CD4-positive, alpha-beta T cell treated with Interleukin-17A for 1 hour (primary cell): ENCODE results near the gene IL4R.
"Not testable (repeated sequence)": the region's sequence is repeated elsewhere in the genome, so short reads cannot be mapped to it uniquely, and the experiment has no call there.

ENCODE experiments used
- DNase-seq: peaks from one replicate; pipeline ENCODE4 v3.0.0-alpha.2; 2020

Gene IL4R

DNA sequence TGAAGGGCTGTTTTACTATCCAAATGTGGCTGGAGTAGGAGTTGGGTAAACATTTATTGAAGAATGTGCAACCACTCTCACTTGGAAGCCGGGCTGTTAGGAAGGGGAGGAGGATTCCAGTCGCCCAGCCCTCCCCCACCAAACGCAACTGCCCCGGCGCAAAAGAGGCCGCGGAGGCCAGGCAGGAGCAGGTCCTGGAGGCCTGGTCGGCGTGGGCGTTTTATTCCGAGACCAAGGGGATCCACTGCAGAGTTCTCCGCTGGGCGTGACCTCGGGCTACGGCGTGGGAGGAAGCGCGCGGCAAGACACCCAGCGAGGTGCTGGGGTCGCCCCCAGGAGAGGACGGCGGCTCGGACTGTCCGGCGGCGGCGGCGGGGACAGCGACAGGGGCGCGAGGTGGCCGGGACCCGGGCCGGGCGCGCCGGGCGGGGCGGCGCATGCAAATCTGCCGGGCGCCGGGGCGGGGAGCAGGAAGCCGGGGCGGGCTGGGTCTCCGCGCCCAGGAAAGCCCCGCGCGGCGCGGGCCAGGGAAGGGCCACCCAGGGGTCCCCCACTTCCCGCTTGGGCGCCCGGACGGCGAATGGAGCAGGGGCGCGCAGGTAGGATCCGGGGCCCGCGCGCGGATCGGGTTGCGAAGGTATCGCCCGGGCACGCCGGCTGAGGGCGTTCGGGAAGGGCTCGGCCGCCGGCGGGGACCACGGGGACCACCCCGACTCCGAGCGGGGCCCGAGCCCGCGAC is at the start of gene IL4R:
Gene IL4R (plus strand): TSS at position 553 of the 739 bp plus-strand sequence. CDS start 26,230 bp downstream, outside the sequence.
- peak; percentile 64 for DNase-seq

DNA sequence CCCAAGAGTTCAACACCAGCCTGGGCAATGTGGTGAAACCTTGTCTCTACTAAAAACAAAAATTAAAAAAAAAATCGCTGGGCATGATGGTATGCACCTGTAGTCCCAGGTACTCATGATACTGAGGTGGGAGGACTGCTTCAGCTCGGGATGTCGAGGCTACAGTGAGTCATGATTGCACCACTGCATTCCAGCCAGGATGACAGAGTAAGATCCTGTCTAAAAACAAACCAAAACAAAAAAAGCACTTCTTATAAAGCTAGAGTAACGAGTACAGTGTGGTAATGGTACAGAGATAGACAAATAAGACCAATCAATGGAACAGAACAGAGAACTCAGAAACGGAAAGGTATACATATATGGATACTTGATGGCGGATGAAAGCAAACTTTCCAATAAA is 49.6 kb upstream of the IL4R start:
- DNase-seq, result no peak

DNA sequence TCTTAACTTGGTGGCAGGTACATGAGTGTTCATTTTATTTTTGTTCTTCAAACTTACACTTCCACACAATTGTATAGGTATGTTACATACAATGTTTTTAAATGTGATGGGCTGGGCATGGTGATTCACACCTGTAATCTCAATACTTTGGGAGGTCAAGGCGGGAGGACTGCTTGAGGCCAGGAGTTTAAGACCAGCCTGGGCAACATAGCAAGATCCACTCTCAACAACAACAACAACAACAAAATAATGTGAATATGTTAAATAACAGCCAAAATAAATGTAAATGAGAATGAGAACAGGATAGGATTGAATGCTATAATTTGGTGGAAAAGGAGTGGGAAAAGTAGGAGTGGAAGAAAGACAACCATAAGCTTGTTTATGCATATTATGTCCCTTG is 47.8 kb upstream of the IL4R start:
- no peak for DNase-seq

DNA sequence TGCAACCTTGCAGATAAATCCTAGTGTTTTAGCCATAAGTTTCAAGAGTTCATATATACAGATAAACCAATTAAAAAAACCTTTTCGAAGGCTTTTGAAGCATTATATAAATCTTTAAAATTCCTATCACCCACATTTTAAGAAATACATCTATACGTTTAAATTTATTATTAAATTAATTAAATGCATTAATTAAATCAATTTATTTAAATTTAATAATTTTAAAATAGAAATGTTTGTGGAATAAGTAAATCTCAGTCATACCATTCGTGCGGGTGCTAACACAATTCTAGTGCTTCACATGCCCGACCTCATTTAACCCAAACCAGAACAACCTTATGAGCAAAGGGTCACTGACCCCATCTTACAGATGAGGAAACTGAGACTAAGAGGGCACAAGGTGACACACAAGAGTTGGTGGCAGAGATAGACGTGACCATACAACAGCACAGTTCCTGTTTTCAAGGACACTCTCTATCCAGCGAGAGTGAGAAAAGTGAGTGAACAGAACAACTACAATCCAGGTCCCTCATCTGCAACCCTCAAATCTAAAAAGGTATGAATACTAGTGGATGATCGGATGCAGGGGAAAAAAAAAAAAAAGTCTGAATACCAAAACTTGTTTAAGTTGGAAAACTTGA is 46.6 kb upstream of the IL4R start:
- DNase-seq, result peak; percentile 3

DNA sequence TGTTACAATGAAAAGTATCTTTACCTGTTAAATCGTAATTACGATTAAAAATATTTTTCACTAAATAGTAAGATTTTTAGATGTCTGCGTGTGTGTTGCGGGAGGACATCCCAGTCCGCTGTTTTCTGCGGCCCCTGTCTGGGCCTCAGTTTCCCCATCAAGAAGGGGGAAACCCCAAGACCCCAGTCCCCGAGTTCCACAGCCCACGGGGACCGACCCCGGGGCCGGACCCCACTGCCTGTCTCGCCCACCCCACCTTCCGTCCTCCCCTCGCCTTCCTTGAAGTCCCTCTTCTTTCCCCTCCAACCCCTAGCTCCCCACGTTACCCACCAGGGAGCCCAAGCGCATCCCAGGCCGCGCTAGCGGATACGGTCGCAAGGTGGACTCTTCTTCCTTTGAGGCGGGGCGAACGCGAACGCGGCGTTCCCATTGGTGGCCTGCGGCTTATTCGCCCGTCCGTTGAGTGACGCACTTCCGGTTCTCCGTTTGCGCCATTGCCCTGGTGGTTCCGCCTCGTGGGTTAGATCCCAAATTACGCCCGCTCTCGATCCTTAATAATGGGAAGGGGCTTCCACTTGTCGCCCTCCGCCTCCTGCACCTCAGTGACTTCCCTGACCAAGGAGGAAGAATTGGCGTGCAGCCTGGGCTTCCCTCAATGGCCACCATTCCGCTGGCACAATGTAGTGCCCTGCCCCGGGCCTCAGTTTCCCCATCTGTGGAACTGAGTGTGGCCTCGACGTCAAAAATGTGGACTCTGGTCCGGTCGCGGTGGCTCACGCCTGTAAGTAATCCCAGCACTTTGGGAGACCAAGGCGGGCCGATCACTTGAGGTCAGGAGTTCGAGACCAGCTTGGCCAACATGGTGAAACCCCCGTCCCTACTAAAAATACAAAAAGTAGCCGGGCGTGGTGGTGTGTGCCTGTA is 45.1 kb upstream of the IL4R start, which contains the start of gene NSMCE1:
Gene NSMCE1 (minus strand): TSS at position 397 of the 924 bp plus-strand sequence. CDS start 11,202 bp downstream, outside the sequence.
- DNase-seq, result peak; percentile 96

DNA sequence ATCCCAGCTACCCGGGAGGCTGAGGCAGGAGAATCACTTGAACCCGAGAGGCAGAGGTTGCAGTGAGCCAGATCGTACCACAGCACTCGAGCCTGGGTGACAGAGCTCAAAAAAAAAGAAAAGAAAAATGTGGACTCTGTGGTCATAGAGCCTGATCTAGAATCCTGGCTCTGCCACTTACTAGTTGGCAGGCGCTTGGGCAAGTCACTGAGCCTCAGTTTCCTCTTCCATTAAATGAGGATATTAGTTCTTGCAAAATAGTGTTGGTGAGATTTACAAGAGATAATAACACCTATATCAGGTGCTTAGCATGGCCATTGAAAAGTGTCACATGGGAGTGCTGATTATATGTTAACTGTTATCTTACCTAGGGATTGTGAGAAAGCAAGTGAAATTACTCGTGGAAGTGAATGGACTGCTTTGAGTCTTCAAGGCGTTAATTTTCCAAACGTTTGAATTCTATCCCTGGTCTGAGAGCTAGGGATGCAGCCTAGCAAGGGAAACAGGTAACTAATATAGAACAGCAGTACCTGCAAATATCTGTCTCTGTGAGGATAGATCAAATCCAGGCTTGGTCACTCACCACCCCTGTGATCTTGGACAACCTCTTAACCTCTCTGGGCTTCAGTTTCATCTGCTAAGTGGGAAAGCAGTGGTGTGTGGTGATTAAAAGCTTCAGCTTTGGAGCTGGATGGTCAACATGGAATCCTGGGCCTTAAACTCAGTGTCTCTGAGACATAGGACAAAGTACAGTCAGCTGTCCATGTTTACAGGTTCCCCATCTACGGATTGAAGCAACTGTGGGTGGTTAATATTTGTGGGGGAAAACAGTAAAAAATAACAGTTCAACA is 44.2 kb upstream of the IL4R start:
- no peak for DNase-seq

DNA sequence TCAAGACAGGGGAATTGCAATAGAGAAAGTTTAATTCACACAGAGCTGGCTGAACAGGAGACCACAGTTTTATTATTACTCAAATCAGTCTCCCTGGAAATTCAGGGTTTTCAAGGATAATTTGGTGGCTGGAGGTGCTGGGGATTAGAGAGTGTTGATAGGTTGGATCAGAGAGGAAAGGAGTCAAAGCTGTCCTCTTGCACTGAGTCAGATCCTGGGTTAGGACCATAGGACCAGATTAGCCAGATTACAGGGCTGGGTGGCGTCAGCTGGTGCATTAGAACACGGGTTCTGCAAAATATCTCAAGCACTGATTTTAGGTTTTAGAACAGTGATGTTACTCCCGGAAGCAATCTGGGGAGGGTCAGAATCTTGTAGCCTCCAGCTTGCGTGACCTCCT is 43.4 kb upstream of the IL4R start:
- DNase-seq, result no peak

DNA sequence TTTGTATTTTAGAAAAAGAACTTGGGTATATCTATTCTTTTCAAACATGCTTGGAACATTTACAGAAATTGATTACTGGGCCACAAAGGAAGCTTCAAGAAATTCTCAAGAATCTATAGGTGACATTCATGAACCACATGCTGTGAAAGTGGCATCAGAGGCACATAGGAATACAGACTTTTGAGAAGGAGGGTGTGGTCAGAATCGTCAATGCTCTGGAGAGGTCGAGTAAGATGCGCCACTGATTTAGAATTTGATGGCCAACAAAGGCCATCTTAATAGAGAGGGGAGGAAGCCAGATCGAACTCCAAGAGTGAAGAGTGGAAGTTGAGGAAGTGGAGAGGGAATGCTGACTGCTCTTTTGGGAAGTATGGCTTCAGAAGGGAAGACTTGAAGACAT is 41.7 kb upstream of the IL4R start:
- DNase-seq, result no peak

DNA sequence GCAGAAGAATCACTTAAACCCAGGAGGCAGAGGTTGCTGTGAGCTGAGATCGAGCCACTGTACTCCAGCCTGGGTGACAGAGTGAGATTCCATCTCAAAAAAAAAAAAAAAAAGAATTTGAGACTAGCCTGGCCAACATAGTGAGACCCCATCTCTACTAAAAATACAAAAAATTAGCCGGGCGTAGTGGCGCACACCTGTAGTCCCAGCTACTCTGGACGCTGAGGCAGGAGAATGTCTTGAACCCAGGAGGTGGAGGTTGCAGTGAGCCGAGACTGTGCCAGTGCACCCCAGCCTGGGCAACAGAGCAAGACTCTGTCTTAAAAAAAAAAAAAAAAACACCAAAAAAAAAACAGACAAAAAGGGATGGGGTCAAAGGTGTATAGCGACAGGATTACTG is 41.1 kb upstream of the IL4R start:
- DNase-seq, result not testable (repeated sequence)

DNA sequence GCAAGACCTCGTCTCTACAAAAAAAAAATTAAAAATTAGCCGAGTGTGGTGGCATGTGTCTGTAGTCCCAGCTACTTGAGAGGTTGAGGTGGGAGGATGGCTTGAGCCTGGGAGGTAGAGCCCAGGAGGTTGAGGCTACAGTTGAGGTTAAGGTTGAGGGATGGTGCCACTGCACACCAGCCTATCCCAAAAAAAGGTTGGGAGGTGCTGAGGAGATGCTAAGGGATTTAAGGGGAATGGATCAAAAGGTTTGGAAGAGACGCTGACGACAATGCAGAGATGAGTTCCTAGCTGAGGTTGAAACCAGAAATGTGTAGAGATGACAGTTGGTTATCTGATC is 40.5 kb upstream of the IL4R start:
- DNase-seq, result no peak

DNA sequence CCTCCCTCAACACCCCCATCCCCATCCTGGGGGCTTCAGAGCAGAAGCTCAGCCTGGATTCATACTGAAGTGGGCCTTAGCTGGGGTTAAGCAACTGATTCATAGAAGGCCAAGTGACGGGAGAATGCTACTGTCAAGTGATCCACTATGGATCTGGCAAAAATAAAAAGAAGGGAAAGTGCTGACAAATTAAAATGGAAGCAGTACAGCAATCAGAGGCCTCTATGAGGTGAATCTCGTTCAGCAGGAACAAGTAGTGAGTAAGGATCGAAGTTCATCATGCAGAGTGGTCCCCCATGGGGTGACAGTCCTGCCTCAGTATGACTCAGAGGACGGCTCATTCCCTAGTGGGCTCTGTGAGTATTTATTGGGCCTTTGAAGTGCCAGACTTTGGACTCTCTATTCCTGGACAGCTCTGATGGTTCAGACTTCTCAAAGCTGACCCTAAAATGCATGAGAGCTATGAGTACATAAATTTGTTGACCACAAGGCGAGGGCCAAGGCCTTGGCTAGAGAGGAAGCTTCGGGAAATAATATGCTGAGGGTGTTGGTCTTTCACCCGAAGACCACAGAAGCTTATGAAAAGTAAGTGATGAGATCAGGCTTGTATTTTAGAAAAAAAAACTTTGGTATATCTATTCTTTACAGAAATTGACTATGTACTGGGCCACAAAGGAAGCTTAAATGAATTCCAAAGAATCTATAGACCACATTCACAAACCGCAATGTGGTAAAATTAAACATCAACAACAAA is 39.9 kb upstream of the IL4R start:
- peak; percentile 41 for DNase-seq

DNA sequence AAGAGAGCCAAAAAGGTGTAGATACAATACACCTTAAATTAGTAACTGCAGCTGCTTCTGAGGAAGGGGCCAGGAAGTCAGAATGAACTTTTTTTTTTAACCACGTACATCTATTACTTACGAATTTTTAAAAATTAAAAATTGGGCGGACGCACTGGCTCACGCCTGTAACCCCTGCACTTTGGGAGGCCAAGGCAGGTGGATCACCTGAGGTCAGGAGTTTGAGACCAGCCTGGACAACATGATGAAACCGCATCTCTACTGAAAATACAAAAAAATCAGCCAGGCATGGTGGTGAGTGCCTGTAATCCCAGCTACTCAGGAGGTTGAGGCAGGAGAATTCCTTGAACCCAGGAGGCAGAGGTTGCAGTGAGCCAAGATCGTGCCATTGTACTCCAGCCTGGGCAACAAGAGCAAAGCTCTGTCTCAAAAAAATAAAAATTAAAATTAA is 39.3 kb upstream of the IL4R start:
- DNase-seq, result not testable (repeated sequence)

DNA sequence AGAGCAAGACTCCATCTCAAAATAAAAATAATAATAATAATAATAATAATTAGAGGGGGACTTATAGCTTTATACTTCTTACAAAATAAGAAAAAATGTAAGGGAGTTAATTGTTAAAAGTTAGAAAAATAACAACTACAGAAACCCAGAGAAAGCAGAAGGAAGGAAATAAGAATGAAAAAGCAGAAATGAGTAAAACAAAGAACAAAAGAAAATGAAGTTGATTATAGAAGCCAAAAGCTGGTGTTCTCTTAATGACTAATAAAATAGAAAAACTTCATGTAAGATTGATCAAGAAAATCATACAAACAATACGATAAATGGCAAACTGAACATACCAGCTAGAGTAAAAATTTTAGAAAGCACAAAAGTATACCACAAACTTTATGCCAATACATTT is 38.4 kb upstream of the IL4R start:
- DNase-seq, result no peak

DNA sequence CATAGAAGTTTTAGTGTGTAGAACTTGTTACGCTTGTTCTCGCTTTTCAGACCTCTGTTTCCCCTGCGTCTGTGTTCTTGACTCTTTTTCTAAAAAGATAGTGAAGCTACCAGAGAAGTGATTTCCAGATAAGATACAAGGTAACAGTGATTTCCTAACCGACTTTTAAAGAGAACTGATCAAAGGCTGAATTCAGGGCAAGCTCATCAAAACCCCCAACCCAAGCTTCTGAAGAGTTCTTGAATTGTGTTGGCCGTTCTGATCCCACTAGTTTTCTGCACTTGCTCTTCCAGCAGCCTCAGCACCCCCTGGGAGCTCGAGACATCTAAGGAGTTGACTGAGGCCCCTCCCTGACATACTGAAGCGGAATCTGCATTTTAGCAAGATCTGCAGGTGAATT is 32.5 kb upstream of the IL4R start:
- DNase-seq, result no peak

DNA sequence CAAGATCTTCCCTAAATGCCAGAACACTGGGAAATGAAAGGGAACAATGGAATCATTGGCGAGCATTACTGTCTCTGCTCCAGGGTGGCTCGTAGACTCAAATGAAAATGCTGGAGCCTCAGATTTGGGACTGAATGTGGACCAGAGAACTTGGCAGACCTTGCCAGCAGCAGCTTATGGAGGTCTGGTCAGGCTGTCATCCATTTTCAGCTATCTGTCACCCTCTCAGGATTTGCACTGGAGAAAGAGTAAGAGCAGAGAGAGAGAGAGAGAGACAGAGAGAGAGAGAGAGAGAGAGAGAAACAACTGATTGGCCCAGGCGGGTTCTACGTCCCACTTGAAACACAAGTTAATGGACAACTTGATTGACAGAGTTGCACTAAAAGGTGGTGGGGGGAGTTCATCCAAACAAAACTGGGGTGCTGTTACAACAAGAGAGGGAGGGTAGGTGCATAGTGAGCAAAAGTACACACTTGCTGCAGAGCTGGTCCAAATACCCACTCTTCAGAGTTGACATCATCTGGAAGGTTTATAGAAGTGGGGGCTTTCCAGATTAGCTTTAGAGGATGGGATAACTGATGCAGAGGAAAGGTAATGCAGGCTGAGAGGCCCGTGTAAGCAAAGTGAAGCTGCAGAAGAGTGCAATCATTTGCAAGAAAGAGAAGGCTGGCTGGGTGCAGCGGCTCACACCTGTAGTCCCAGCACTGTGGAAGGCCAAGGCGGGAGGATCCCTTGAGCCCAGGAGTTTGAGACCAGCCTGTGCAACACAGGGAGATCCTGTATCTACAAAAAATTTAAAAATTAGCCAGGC is 28.7 kb upstream of the IL4R start:
- DNase-seq, result no peak

DNA sequence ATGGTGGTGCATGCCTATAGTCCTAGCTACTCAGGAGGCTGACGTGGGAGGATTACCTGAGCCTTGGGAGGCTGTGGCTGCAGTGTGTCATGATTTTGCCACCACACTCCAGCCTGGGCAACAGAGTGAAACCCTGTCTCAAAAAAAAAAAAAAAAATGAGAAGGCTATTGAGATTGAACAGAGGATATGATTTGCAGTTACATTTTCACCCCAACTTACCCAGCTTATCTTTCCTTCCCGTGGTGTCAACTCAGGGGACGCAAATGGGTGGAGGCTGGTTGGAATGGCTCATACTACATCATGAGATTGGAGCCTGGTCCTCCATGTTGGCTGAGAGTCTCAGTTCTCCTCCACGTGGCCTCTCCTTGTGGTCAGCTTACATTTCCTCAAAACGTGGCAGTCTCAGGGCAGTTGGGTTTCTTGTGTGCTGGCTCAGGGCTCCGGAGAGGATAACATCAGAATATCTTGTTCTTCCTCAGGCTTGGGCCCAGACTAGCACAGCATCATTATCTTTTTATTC is 28.0 kb upstream of the IL4R start:
- no peak for DNase-seq

DNA sequence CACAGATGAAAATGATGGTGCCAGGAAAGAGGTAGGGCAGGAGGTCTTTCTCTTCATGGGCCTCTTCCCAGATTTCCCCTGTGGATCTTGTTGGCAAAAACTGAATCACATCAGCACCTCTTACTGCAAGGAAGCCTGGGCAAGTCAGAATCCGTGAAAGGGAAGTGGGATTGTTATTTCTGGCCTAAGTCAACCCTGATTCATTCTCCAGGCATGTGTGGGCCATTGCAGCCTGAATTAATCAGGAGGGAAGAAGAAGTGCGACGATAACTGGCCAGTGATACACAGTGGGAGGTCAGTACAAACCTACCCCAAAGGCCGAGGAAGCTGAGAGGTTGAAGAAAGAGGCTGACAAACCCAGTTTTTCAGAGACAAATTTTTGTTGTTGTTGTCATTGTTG is 27.3 kb upstream of the IL4R start:
- no peak for DNase-seq

DNA sequence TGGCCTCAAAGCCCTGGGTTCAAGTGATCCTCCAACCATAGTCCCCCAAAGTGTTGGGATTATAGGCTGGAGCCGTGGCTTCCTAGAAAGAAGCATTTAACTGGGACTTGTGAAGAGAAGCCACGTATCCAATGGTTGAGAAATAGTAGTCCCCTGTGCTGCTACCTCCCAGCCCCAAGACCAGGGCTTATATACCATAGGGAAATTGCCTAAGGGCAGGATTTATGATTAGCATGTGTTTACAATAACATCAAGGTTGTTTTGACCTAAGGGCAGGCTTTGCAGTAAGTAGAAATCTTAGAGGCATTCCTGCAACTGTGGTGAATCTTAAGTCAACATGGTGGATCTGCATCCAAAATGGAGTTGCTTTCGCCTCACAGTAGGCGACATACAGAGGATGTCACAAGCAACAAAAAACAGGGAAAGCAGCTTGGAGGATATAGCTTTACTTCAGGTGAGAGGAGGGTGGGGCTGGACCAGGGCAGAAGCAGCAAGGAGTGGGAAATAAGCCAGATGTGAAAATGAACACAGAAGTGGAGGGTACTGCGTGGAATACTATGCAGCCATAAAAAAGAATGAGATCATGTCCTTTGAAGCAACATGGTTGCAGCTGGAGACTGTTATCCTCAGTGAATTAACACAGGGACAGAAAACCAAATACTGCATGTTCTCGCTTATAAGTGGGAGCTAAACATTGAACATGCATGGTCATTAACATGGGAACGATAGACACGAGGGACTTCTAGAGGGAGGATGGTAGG is 26.5 kb upstream of the IL4R start:
- no peak for DNase-seq

DNA sequence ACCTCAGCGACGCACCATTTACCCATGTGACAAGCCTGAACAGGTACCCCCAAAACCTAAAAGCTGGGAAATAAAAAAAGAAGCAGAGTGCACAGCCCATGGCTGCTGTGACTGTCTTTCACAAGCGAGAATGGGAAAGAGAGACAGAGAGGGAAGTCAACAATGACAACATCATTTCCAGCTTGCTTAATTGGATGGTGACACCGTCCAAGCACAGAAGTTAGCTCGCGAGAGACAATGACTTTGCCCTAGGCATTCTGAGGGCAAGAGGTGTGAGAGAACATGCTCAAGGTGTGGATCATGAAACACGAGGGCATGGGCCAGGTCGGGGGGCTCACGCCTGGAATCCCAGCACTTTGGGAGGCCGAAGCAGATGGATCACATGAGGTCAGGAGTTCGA is 25.9 kb upstream of the IL4R start:
- DNase-seq, result no peak

DNA sequence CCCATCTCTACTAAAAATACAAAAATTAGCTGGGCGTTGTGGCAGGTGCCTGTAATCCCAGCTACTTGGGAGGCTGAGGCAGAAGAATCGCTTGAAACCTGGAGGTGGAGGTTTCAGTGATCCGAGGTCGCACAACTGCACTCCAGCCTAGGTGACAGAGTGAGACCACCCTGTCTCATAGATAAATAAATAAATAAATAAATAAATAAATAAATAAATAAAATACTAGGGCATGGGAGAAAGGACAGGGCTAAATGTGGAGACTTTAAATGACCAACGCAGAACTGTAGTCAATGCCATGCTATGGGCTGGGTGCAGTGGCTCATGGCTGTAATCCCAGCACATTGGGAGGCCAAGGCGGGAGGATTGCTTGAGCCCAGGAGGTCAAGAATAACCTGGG is 25.5 kb upstream of the IL4R start:
- not testable (repeated sequence) for DNase-seq
